HFF-Myc (cell line): ENCODE results near the gene FBXW12.

ENCODE experiments used
- DNase-seq: peaks from one replicate; pipeline ENCODE4 v3.0.0-alpha.2; 2011; ENCODE audit warnings: low read depth; ENCODE audit errors: extremely low read depth
- H3K4me3 ChIP-seq: replicated peaks from 2 replicates; pipeline ENCODE4 v1.5.1; 2011; ENCODE audit warnings: low read depth, mild to moderate bottlenecking, control low read depth, low read length
- TF ChIP-seq, protein P1 (sequence below): IDR thresholded peaks from 2 replicates; pipeline ENCODE4 v1.5.1; 2012; ENCODE audit warnings: mild to moderate bottlenecking, low read depth, low read length, control low read depth; ENCODE audit errors: missing control alignments

Gene FBXW12

DNA sequence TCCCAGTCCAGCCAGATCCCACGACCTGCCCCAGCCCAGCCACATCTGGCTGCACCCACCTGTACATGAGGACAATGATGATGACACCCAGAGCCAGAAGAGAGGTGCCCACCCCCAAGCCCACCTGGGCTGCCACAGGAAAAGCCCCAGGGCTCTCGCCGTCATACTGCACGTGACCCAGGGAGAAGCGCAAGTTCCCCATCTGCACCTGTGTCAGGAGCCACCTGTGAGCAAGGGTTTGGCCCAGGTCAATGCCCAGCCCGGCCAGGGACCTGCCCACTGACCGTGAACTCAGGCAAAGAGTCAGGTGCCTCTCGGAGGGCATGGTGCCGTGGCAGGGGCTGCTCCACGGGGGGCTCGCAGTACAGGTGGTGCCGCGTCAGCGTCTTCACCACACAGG, 41.6 kb downstream of the FBXW12 start:
- no peak for DNase-seq
- TF ChIP-seq, protein P1, sequence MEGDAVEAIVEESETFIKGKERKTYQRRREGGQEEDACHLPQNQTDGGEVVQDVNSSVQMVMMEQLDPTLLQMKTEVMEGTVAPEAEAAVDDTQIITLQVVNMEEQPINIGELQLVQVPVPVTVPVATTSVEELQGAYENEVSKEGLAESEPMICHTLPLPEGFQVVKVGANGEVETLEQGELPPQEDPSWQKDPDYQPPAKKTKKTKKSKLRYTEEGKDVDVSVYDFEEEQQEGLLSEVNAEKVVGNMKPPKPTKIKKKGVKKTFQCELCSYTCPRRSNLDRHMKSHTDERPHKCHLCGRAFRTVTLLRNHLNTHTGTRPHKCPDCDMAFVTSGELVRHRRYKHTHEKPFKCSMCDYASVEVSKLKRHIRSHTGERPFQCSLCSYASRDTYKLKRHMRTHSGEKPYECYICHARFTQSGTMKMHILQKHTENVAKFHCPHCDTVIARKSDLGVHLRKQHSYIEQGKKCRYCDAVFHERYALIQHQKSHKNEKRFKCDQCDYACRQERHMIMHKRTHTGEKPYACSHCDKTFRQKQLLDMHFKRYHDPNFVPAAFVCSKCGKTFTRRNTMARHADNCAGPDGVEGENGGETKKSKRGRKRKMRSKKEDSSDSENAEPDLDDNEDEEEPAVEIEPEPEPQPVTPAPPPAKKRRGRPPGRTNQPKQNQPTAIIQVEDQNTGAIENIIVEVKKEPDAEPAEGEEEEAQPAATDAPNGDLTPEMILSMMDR = no peak
- no peak overlapping the region for H3K4me3 ChIP-seq

GRCh38 chr3:48414376-48415250, 42.6 kb downstream of the FBXW12 start:
- DNase-seq = no peak
- TF ChIP-seq, protein P1 = no peak
- H3K4me3 ChIP-seq = no peak overlapping the region

DNA sequence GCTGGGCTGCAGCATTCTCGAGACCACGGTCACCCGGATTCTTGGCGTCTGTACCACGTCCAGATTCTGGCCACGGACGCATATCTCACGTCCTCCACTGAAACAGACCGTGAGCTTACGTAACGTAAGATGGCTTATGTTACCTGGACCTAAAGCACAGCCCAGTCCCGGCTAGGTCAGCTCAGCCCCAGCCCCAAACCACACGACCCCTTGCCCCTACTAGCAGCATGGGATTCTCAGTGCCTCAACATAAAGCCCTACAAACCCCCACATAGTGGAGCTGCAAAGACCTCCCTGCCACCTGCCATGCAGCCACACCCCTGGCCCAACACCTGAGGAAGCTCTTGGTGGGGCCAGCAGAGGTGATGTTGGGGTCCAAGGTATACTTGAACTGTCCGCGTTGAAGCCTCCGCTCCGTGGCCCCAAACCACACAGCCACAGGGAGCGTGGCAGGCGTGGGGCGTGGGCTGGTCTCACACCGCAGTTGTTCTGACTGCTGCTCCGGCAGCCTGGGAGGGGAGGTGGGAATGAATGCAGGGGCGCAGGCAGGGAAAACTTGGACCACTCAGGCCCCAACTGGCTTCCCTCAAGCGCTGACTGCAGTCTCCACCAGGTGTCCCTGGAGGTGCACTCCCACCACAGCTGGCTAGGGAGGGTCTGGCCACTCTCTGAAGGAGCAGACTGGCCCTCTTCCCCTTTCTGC, 43.4 kb downstream of the FBXW12 start:
- no peak for DNase-seq
- TF ChIP-seq, protein P1 = no peak

DNA sequence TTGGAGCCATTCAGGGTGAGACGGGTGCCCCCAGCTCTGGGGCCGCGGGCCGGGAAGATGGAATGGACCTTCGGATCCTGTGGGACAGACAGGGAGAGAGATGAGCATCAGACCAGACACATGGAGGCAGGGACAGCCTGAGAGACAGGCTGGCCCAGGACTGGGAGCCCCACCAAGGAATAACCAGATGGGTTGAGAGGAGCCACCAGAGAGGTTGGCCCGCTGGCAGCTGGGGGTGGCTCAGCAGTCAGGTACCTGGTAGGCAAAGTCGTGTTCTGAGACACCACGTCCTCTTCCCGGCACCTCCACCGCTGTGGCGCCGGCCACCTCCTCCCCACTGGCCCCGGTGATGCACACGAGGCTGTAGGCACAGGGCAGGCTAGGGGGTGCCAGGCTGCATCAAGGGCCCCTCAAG, 44.1 kb downstream of the FBXW12 start:
- no peak for DNase-seq
- TF ChIP-seq, protein P1 = no peak
- H3K4me3 ChIP-seq = no peak overlapping the region

More for the DNA sequence above, 43.4 kb downstream of the FBXW12 start:
- no peak overlapping the region for H3K4me3 ChIP-seq

- H3K4me3 ChIP-seq = no peak overlapping the region
- DNase-seq = no peak
- TF ChIP-seq, protein P1 = no peak
Observed at GRCh38 chr3:48416546-48416945, 44.5 kb downstream of the FBXW12 start.

DNA sequence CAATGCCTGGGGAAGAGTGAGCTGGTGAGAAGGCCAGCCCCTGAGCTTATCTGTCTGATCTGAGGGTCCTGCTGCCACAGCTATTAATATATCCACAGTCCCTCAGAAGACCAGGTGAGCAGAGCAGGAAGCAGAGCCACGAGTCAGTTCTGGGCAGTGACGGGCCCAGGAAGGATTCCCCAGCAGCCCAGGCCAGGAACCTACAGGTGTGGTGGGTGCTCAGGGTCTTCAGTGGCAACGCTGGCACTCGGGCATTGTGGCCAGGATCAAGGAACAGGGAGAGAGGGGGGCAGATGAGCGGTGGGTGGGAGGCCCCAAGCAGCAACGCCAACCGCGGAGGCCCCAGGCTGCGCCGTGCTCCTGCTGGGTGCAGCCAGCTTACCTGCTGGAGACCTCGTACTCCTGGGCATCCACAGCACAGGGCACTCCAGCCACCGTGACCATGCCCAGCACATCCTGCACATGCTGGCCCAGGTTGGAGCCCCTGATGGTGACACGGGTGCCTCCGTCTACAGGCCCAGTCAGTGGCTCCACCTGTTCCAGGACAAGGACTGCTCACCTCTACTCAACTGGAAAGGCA, 45.6 kb downstream of the FBXW12 start:
- DNase-seq = no peak
- no peak overlapping the region for H3K4me3 ChIP-seq
- TF ChIP-seq, protein P1 = no peak
